Measurements from ENCODE around the gene SLC46A1.

DNA sequence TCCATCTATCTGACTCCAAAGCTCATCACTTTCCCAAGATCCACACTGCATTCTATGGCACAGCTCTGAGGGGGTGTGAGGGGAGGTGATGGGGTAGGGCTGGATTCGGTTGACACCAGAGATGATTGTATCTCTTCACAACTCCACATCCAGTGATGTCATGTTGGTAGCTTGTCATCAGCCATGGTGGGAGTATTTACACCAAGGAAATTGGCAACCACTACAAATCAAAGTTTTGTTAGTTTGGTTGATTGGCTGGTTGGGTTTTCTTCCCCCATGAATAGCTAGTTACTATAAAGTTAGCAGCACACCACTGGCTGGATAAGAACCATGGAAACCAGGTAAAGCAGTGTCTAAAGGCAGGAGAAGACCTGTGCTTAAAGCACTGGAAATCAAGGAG is 15.0 kb downstream of the SLC46A1 start:
- TF ChIP-seq, protein P1, sequence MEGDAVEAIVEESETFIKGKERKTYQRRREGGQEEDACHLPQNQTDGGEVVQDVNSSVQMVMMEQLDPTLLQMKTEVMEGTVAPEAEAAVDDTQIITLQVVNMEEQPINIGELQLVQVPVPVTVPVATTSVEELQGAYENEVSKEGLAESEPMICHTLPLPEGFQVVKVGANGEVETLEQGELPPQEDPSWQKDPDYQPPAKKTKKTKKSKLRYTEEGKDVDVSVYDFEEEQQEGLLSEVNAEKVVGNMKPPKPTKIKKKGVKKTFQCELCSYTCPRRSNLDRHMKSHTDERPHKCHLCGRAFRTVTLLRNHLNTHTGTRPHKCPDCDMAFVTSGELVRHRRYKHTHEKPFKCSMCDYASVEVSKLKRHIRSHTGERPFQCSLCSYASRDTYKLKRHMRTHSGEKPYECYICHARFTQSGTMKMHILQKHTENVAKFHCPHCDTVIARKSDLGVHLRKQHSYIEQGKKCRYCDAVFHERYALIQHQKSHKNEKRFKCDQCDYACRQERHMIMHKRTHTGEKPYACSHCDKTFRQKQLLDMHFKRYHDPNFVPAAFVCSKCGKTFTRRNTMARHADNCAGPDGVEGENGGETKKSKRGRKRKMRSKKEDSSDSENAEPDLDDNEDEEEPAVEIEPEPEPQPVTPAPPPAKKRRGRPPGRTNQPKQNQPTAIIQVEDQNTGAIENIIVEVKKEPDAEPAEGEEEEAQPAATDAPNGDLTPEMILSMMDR (optimal IDR thresholded peaks at IDR 0.05 in 1 of 3, IDR thresholded peaks at IDR 0.05 in 1 of 3, conservative IDR thresholded peaks at IDR 0.05 in 1 of 3; ENCODE audit: extremely low read depth in 1 of 3, insufficient read depth in 2 of 3, low read length in 3 of 3), result no peak
- no peak for TF ChIP-seq EZH2 (IDR thresholded peaks at IDR 0.05; ENCODE audit: low read length)
